Psoas muscle (tissue), 8 donors: Measurements from ENCODE around the gene HNRNPUL1. TPM values are rescaled to one million over a fixed set of nuclear protein-coding genes. Genes with fewer than 3 reads are reported as not detected.

ENCODE experiments used
- ATAC-seq, 4 donors: fragments of 200-7000 bp; cut with Tn5 transposase; one replicate each; pipeline ENCODE4 v1.9.1; 2020; ENCODE audit warnings: moderate library complexity in 3 of 4, mild to moderate bottlenecking in 2 of 4
- DNase-seq, 2 donors: peaks; one replicate each; pipeline ENCODE4 v3.0.0-alpha.2; 2020
- H3K27ac ChIP-seq: fragments of 200-600 bp; one replicate; pipeline ENCODE4 v1.8.0; 2022
- H3K27me3 ChIP-seq, 3 donors: fragments of 200-600 bp in 1 of 3; one replicate each; pipeline versions ENCODE4 v1.6.1 to v1.8.0; 2013 to 2022; ENCODE audit warnings: low read length in 2 of 3, mild to moderate bottlenecking in 2 of 3, moderate library complexity in 1 of 3; ENCODE audit not compliant: insufficient read depth in 3 of 3
- H3K36me3 ChIP-seq, 2 donors: fragments of 200-600 bp in 1 of 2; one replicate each; pipeline versions ENCODE4 v1.6.1 to v1.8.0; 2013 to 2022; ENCODE audit warnings: low read depth in 1 of 2, mild to moderate bottlenecking in 1 of 2, moderate library complexity in 1 of 2; ENCODE audit not compliant: insufficient read depth in 1 of 2
- H3K4me1 ChIP-seq: fragments of 200-600 bp; one replicate; pipeline ENCODE4 v1.8.0; 2022
- H3K4me3 ChIP-seq: fragments of 200-600 bp; one replicate; pipeline ENCODE4 v1.8.0; 2022; ENCODE audit warnings: mild to moderate bottlenecking
- H3K9me3 ChIP-seq: fragments of 200-600 bp; one replicate; pipeline ENCODE4 v1.8.0; 2022
- WGBS, 3 donors: extraction: QIAGEN DNeasy Blood & Tissue Kit; methylation state at CpG; one replicate each; pipeline versions ENCODE4 v1.1.6 to v1.1.7; 2013; 5-methylcytosine and 5-hydroxymethylcytosine counted together
- intact Hi-C, 2 donors: fragments of 100-400 bp; cut with DNase I; formaldehyde crosslinking; loops; one replicate each; pipeline versions ENCODE4 v1.11.0 to v1.14.2; 2022
- polyA plus RNA-seq, 3 donors: library from polyadenylated mRNA; stranded (reverse); fragments of 200-250 nt; gene quantifications; one replicate each; pipeline ENCODE4 v1.2.3, GENCODE V29; 2013
- total RNA-seq, 4 donors: library from RNA; stranded (reverse); fragmentation: NEBNext Ultra II Directional in 2 of 4; extraction: Animal tissue kit (Norgen Biotek cat#: 25700) in 2 of 4; gene quantifications; one replicate each; pipeline versions ENCODE4 v1.2.1 to v1.2.4, GENCODE V29; 2021 to 2023
- TF ChIP-seq, protein P1 (sequence below): fragments of 200-600 bp; IDR thresholded peaks from one replicate; pipeline ENCODE4 v1.8.0; 2022; ENCODE audit warnings: antibody characterized with exemption
- donor health status: healthy with polysubstance abuse.
- donor health status: DM: no; HTN: no; CAD: no; lungs with moderate emphysema.
- donor health status: Bipolar disorder and iron deficiency.
- donor health status: healthy.
- donor health status: DM: yes; HTN: yes; CAD: no.
- donor health status: DM: no; HTN: no; CAD: no.
- donor health status: DM: no; HTN: no; CAD: no.
- donor health status: DM: yes; HTN: yes; CAD: no.

HNRNPUL1 gene
- total and polyA plus RNA-seq, 7 donors: 54.3 to 129 (median 82.3) TPM

GRCh38 chr19:41223431-41224234 lies 40.5 kb upstream of the HNRNPUL1 start:
- peaks cover 0 to 51% (median 10%) of the 10 kb centered on the region in 3 donors for H3K27me3 ChIP-seq
- ATAC-seq: peak in 1 of 4 donors; percentile 51
- WGBS, 3 donors: 36 to 51% (median 39%) methylated on average over 8 of the region's 8 CpGs
- H3K4me1 ChIP-seq: no peaks in the 10 kb centered on the region
- peak; percentile 57 to 67 for DNase-seq
- H3K9me3 ChIP-seq: no peaks in the 10 kb centered on the region
- no peaks in the 10 kb centered on the region for H3K36me3 ChIP-seq
- intact Hi-C loops: loop anchor here in 1 of 2 donors (5.0 kb wide), 1 partner anchor 34 kb away; no protein-coding TSS in a partner anchor
- no peak overlapping the region for H3K4me3 ChIP-seq
- TF ChIP-seq, protein P1, sequence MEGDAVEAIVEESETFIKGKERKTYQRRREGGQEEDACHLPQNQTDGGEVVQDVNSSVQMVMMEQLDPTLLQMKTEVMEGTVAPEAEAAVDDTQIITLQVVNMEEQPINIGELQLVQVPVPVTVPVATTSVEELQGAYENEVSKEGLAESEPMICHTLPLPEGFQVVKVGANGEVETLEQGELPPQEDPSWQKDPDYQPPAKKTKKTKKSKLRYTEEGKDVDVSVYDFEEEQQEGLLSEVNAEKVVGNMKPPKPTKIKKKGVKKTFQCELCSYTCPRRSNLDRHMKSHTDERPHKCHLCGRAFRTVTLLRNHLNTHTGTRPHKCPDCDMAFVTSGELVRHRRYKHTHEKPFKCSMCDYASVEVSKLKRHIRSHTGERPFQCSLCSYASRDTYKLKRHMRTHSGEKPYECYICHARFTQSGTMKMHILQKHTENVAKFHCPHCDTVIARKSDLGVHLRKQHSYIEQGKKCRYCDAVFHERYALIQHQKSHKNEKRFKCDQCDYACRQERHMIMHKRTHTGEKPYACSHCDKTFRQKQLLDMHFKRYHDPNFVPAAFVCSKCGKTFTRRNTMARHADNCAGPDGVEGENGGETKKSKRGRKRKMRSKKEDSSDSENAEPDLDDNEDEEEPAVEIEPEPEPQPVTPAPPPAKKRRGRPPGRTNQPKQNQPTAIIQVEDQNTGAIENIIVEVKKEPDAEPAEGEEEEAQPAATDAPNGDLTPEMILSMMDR: no peak
- peak overlapping the region; percentile 3 for H3K27ac ChIP-seq

DNA sequence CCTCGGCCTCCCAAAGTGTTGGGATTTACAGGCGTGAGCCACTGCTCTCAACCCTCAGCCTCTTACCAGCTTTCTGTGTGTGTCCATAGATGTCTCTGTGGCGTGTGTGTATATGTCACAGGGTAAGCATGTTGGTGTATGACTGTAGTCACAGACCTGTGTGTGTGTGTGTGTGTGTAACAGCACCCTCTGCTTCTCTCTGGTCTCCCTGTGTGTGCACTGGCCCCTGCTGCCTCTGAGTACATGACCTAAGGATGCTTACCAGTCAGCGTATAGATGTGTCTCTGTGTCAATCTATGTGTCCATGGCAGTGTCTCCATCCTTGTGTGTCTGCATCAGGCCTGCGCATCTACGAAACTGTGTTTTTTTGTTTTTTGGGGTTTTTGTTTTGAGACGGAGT lies 39.5 kb upstream of the HNRNPUL1 start:
- intact Hi-C loops: loop anchor here (5.0 kb wide), 2 partner anchors 33 to 38 kb away; partner anchors contain the start of gene HNRNPUL1 (in 1 of the 2)
- Histone ChIP-seq H3K27me3 (peaks cover 0 to 51% (median 6%) of the 10 kb centered on the region in 3 donors), H3K4me3 (no peak overlapping the region), H3K36me3 (no peaks in the 10 kb centered on the region), H3K4me1 (no peaks in the 10 kb centered on the region), H3K9me3 (no peaks in the 10 kb centered on the region), H3K27ac (peak overlapping the region; percentile 46)
- WGBS, 3 donors: 91 to 93% (median 93%) methylated on average over 7 of the region's 7 CpGs
- TF ChIP-seq, protein P1: no peak
- DNase-seq (no peak), ATAC-seq (no peak)

DNA sequence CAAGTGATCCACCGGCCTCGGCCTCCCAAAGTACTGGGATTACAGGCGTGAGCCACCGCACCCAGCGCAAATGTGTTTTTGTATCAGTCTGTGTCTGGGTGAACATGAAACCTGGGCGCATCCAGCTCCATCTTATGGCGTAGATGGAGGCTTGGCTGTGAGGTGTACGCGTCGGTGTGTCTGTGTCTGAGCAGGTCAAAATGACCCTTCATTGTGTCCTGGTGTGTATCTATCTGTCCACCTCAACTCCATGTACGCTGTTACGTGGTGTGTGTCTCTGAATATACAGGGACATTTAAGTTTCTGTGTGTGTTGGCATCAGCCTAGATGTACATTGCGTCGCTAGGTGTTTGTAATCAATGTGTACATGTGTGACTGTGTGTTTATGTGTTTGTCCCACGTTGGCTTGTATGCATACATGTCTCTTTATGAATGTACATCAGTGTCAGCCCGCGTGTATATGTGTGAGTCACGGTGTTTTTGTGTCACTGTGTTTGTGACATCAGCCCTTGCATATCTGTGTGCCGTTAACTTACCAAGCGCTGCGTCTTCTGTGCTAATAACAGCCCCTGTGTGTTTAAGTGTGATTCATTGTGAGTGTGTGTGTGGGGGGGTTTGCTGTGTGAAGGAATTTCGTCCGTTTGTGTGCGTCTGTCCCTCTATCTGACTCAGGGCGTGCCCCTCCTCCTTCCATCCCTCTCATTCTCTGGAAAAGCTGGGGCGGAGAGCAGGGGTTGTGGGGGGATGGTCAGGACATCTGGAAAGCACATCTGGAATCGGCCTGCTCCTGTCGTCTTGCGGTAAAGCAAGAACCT lies 38.7 kb upstream of the HNRNPUL1 start:
- 53 to 58% (median 54%) methylated on average over 29 of the region's 29 CpGs for WGBS, 3 donors
- Histone ChIP-seq H3K27ac (peak overlapping the region; percentile 46), H3K36me3 (no peaks in the 10 kb centered on the region), H3K27me3 (peaks cover 0 to 56% (median 2%) of the 10 kb centered on the region in 3 donors), H3K9me3 (no peaks in the 10 kb centered on the region), H3K4me3 (peak overlapping the region; percentile 62), H3K4me1 (no peaks in the 10 kb centered on the region)
- intact Hi-C loops: loop anchor here in 1 of 2 donors (5.0 kb wide), 1 partner anchor 37 kb away; the partner anchor contains the start of gene HNRNPUL1
- TF ChIP-seq, protein P1: no peak
- peak; percentile 64 to 81 (median 72) for ATAC-seq
- DNase-seq: peak; percentile 79 to 80

- H3K4me1 ChIP-seq: no peaks in the 10 kb centered on the region
- no peaks in the 10 kb centered on the region for H3K36me3 ChIP-seq
- peaks cover 0 to 53% (median 0%) of the 10 kb centered on the region in 3 donors for H3K27me3 ChIP-seq
- H3K4me3 ChIP-seq: peak overlapping the region; percentile 62
- DNase-seq (peak; percentile 79 to 83), ATAC-seq (peak; percentile 76 to 90 (median 84))
- H3K9me3 ChIP-seq: no peaks in the 10 kb centered on the region
- WGBS, 3 donors: 2 to 5% (median 4%) methylated on average over 45 to 67 of the region's 67 CpGs
- peak overlapping the region; percentile 46 for H3K27ac ChIP-seq
- TF ChIP-seq, protein P1: no peak
- intact Hi-C loops: loop anchor here in 1 of 2 donors (5.0 kb wide), 1 partner anchor 36 kb away; the partner anchor contains the start of gene HNRNPUL1
Measured at GRCh38 chr19:41226053-41226873, 37.9 kb upstream of the HNRNPUL1 start.
